ENCODE data around the gene TMEM120B.

GRCh38 chr12:121820056-121820455 lies 107.5 kb downstream of the TMEM120B start:
- no peak for TF ChIP-seq CTCF (IDR thresholded peaks at IDR 0.05; ENCODE audit: poor library complexity, severe bottlenecking)
- no peak for TF ChIP-seq EP300 (conservative IDR thresholded peaks at IDR 0.05; ENCODE audit: poor library complexity, severe bottlenecking)
- no peak for TF ChIP-seq REST (IDR thresholded peaks at IDR 0.05; ENCODE audit: borderline replicate concordance)
- no peak for TF ChIP-seq EZH2 (IDR thresholded peaks at IDR 0.05; ENCODE audit: borderline replicate concordance, insufficient read depth, low read length, poor library complexity, severe bottlenecking)
- TF ChIP-seq SMC3 (conservative IDR thresholded peaks at IDR 0.05; ENCODE audit: poor library complexity) = no peak
- TF ChIP-seq POLR2AphosphoS5 (IDR thresholded peaks at IDR 0.05) = no peak
- no peak for TF ChIP-seq RAD21 (conservative IDR thresholded peaks at IDR 0.05)
- no peak for TF ChIP-seq MXI1 (conservative IDR thresholded peaks at IDR 0.05; ENCODE audit: poor library complexity, severe bottlenecking)
- TF ChIP-seq TAF1 (IDR thresholded peaks at IDR 0.05; ENCODE audit: low read depth) = no peak
